ENCODE data around the gene RBM23. TPM values are rescaled to one million over a fixed set of nuclear protein-coding genes. Genes with fewer than 3 reads are reported as not detected.

The RBM23 gene
- total RNA-seq, 1 experiment from 2014 or later: 78.9 TPM

DNA sequence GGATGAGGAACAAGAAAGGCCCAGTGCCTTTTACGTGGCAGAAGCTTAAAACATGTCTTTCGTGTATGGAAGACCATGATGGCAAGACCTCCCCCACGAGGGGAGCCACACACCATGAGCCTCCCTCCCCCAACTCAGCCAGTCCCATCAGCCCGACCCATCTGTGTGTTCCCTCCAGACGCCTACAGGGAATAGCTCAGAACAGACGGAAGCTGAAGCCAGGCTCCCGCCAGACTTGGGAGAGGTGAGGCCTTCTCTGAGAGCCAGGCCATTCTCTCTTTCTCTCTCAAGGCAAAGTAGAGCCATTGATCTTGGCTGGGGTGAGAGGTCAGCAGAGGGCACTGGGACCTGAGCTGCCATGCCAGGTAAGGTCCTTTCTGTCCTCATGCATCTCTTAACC, 26.5 kb downstream of the RBM23 start:
- H3K4me3 ChIP-seq (ENCODE audit: low read length): no peak overlapping the region
- H2AFZ ChIP-seq (ENCODE audit: low read length): no peak overlapping the region
- peaks cover 10% of the 10 kb centered on the region for H3K79me2 ChIP-seq (ENCODE audit: low read length)
- H3K27me3 ChIP-seq (ENCODE audit: low read length): no peaks in the 10 kb centered on the region
- H4K20me1 ChIP-seq (ENCODE audit: low read length): no peaks in the 10 kb centered on the region
- peaks cover 10% of the 10 kb centered on the region for H3K4me1 ChIP-seq (ENCODE audit: insufficient read depth, low read length)
- H3K9me2 ChIP-seq (replicated peaks; ENCODE audit: low read length): no peaks in the 10 kb centered on the region
- DNase-seq: no peak
- ChIA-PET POLR2A (ENCODE audit: unreplicated experiment) (no interaction called here), CTCF (no interaction called here)
- BruUV-seq (replicated peaks): no TSS peak
- no peak overlapping the region for H3K4me2 ChIP-seq (ENCODE audit: low read length)
- H3K9me3 ChIP-seq (ENCODE audit: low read length): no peaks in the 10 kb centered on the region
- H3F3A ChIP-seq (ENCODE audit: low read length, unreplicated experiment): no peaks in the 10 kb centered on the region
- H3K36me3 ChIP-seq (ENCODE audit: low read depth, low read length): no peaks in the 10 kb centered on the region
- H3K9ac ChIP-seq (ENCODE audit: low read length): no peak overlapping the region
- intact Hi-C loops (cut with micrococcal nuclease): no loop called here
- TF ChIP-seq CTCF (conservative IDR thresholded peaks at IDR 0.05; ENCODE audit: low read depth, low read length): no peak
- ATAC-seq: no peak
- no peak overlapping the region for H3K27ac ChIP-seq (ENCODE audit: low read length)

DNA sequence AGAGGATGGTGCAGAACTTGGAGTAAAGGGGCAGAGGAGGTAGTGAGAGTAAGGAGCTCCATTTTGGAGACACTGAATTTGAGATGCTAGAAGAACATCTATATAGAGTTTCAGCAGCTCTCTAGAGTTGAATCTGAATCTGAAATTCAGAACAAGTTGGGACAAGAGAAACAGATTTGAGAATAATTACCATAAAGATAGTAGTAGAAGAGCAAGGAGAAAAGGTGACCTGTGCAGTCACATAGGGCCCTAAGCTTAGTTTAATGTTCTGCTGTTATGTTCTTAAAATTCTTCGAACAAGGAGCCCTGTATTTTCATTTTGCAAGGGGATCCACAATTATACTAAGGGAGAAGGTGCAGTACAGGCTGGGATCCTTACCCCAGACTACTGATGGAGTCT, 28.5 kb downstream of the RBM23 start:
- no TSS peak for BruUV-seq (replicated peaks)
- H3K4me2 ChIP-seq (ENCODE audit: low read length): no peak overlapping the region
- H3K27me3 ChIP-seq (ENCODE audit: low read length): no peaks in the 10 kb centered on the region
- no peaks in the 10 kb centered on the region for H3K9me3 ChIP-seq (ENCODE audit: low read length)
- intact Hi-C loops (cut with micrococcal nuclease): no loop called here
- no peak for TF ChIP-seq EZH2 (IDR thresholded peaks at IDR 0.05; ENCODE audit: low read length, unreplicated experiment)
- TF ChIP-seq CTCF (conservative IDR thresholded peaks at IDR 0.05; ENCODE audit: low read depth, low read length): no peak
- TF ChIP-seq EZH2phosphoT487 (IDR thresholded peaks at IDR 0.05; ENCODE audit: borderline replicate concordance, low read length): no peak
- no peak overlapping the region for H2AFZ ChIP-seq (ENCODE audit: low read length)
- DNase-seq: no peak
- H4K20me1 ChIP-seq (ENCODE audit: low read length): no peaks in the 10 kb centered on the region
- peaks cover 11% of the 10 kb centered on the region for H3K79me2 ChIP-seq (ENCODE audit: low read length)
- H3K9me2 ChIP-seq (replicated peaks; ENCODE audit: low read length): no peaks in the 10 kb centered on the region
- peaks cover 18% of the 10 kb centered on the region for H3K4me1 ChIP-seq (ENCODE audit: insufficient read depth, low read length)
- ATAC-seq: no peak
- no peaks in the 10 kb centered on the region for H3K36me3 ChIP-seq (ENCODE audit: low read depth, low read length)
- no peak overlapping the region for H3K9ac ChIP-seq (ENCODE audit: low read length)
- H3F3A ChIP-seq (ENCODE audit: low read length, unreplicated experiment): no peaks in the 10 kb centered on the region
- H3K4me3 ChIP-seq (ENCODE audit: low read length): no peak overlapping the region
- H3K27ac ChIP-seq (ENCODE audit: low read length): no peak overlapping the region
- ChIA-PET CTCF (no interaction called here), POLR2A (ENCODE audit: unreplicated experiment) (interaction anchor here (0.6 kb wide), 1 partner anchor 61 kb away, joined by 3 read pairs; no protein-coding TSS in a partner anchor)

DNA sequence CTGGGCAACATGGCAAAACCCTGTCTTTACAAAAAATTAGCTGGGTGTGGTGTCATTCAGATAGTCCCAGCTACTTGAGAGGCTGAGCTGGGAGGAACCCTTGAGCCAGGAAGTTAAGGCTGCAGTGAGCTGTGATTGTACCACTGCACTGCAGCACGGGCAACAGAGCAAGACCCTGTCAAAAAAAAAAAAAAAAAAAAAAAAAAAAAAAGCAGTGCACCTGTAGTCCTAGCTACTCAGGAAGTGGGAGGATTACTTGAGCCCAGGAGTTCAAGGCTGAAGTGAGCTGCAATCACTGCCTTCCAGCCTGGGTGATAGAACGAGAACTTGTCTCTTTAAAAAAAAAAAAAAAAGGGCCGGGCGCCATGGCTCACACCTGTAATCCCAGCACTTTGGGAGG, 30.3 kb downstream of the RBM23 start:
- BruUV-seq (replicated peaks): no TSS peak
- DNase-seq (no peak), ATAC-seq (no peak)
- H3F3A ChIP-seq (ENCODE audit: low read length, unreplicated experiment): no peaks in the 10 kb centered on the region
- H3K27ac ChIP-seq (ENCODE audit: low read length): no peak overlapping the region
- no peak overlapping the region; the same call in 1 of the 2 replicates for H3K4me3 ChIP-seq (ENCODE audit: low read length)
- no peak overlapping the region for H2AFZ ChIP-seq (ENCODE audit: low read length)
- H3K9me3 ChIP-seq (ENCODE audit: low read length): no peaks in the 10 kb centered on the region
- H3K4me2 ChIP-seq (ENCODE audit: low read length): peak overlapping the region; percentile 92
- peaks cover 18% of the 10 kb centered on the region for H3K4me1 ChIP-seq (ENCODE audit: insufficient read depth, low read length)
- ChIA-PET CTCF (interaction anchor here (0.6 kb wide), 1 partner anchor 532 kb away, joined by 4 read pairs; no protein-coding TSS in a partner anchor), POLR2A (ENCODE audit: unreplicated experiment) (interaction anchor here (0.5 kb wide), 1 partner anchor 17 kb away, joined by 3 read pairs; the partner anchor contains the start of gene LRP10)
- no peak overlapping the region for H3K9ac ChIP-seq (ENCODE audit: low read length)
- TF ChIP-seq EZH2phosphoT487 (IDR thresholded peaks at IDR 0.05; ENCODE audit: borderline replicate concordance, low read length): no peak
- TF ChIP-seq CTCF (conservative IDR thresholded peaks at IDR 0.05; ENCODE audit: low read depth, low read length): no peak
- no peak for TF ChIP-seq EZH2 (IDR thresholded peaks at IDR 0.05; ENCODE audit: low read length, unreplicated experiment)
- intact Hi-C loops (cut with micrococcal nuclease): no loop called here
- H3K79me2 ChIP-seq (ENCODE audit: low read length): peaks cover 11% of the 10 kb centered on the region
- H3K9me2 ChIP-seq (replicated peaks; ENCODE audit: low read length): no peaks in the 10 kb centered on the region
- H3K27me3 ChIP-seq (ENCODE audit: low read length): no peaks in the 10 kb centered on the region
- H3K36me3 ChIP-seq (ENCODE audit: low read depth, low read length): no peaks in the 10 kb centered on the region
- H4K20me1 ChIP-seq (ENCODE audit: low read length): no peaks in the 10 kb centered on the region

All from PC-3 (cell line).